ENCODE results near the gene SPPL2B.

SPPL2B gene

DNA sequence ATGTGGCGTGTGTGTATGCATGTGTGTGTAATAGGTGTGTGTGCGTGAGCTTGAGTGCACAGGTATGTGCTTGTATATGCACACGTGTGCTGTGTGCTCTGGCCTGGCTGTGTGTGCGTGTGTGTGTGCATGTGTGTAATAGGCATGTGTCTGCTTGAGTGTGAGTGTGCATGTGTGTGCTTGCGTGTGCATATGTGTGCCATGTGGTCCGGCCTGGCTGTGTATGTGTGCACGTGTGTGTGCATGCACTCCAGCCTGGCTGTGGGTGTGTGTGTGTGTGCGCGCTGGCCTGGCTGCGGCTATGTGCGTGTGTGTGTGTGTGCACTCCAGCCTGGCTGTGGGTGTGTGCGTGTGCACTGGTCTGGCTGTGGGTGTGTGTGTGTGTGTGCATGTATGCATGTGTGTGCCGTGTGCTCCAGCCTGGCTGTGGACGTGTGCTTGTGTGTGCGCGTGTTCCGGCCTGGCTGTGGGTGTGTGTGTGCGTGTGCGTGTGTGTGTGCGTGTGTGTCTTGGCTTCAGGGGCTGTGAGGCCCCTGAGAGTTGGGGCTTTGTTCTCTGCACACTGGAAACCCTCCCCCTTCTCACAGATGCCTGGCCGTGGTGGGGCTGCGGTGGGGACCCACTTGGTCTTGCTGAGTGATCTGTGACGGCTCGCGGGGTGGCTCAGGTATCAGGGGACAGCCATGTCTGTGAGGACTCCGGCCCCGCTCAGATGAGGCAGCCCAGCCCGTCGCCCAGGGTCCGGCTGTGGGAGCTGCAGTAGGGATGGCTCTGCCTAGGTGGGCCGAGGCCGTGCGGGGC, 8.2 kb downstream of the SPPL2B start:
- no peak for DNase-seq (ENCODE audit: low spot score)
- TF ChIP-seq CTCF (IDR thresholded peaks at IDR 0.05; ENCODE audit: extremely low read depth, missing control alignments) = no peak

GRCh38 chr19:2337329-2337707, 8.8 kb downstream of the SPPL2B start:
- DNase-seq (ENCODE audit: low spot score) = no peak
- TF ChIP-seq CTCF (IDR thresholded peaks at IDR 0.05; ENCODE audit: extremely low read depth, missing control alignments) = no peak

GRCh38 chr19:2338055-2338615, 9.7 kb downstream of the SPPL2B start:
- DNase-seq (ENCODE audit: low spot score) = no peak

DNA sequence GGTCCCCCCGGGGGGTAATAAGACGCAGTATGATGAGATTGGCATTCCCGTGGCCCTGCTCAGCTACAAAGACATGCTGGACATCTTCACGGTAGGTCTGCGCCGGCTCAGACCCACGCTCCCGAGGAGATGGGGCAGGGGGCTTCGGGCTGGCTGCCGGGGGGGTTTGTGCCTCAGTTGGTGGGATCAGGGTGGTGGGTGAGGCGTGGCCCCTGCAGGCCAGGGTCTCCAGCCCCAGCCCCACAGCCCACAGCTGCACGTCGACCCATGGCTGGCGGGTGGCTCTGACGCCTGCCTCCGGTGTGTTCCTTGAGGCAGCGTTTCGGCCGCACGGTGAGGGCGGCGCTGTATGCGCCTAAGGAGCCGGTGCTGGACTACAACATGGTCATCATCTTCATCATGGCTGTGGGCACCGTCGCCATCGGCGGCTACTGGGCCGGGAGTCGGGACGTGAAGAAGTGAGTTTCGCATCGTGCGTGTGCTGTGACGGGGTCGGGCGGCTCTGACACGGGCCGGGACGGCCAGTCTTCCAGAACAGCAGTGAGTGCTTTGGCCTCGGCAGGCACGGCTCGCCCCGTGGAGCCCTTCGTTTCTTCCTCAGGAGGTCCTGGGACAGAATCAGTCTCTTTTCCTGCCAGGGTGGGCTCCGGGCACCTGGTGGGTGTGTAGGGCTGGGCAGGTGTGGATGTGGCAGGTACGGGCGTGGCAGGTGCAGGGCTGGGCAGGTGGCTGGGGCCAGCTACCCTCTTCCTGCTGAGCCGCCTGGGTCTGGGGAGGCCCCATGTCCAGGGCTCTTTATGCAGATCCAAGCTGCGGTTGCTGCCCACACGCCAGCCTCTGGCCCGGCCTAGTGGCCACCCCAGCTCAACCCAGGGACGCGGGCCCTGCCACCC, 10.5 kb downstream of the SPPL2B start:
- no peak for TF ChIP-seq CTCF (IDR thresholded peaks at IDR 0.05; ENCODE audit: extremely low read depth, missing control alignments)
- no peak for DNase-seq (ENCODE audit: low spot score)

More at GRCh38 chr19:2338055-2338615, 9.7 kb downstream of the SPPL2B start:
- no peak for TF ChIP-seq CTCF (IDR thresholded peaks at IDR 0.05; ENCODE audit: extremely low read depth, missing control alignments)

DNA sequence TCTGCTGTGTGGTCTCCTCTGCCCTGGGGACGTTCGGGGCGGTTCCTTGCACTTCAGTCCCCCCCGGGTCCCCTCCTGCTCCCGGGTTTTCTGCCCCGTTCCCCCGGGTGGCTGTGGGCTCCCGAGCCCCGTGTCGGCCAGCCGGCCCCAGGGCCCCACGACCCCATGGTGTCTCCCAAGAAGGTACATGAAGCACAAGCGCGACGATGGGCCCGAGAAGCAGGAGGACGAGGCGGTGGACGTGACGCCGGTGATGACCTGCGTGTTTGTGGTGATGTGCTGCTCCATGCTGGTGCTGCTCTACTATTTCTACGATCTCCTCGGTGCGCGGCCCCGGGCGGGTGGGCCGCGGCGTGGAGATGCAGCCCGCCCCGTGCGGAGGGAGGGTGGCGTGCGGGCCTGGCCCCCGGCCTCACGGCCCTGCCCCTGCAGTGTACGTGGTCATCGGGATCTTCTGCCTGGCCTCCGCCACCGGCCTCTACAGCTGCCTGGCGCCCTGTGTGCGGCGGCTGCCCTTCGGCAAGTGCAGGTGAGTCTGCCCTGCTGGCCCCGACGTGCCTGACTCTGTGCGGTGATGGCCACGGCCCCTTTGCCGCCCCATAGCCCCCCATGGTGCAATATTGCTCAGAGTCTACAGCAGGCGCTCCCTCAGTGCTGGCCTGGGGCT, 11.3 kb downstream of the SPPL2B start:
- DNase-seq (ENCODE audit: low spot score) = no peak
- no peak for TF ChIP-seq CTCF (IDR thresholded peaks at IDR 0.05; ENCODE audit: extremely low read depth, missing control alignments)

GRCh38 chr19:2340496-2341243, 12.2 kb downstream of the SPPL2B start:
- no peak for TF ChIP-seq CTCF (IDR thresholded peaks at IDR 0.05; ENCODE audit: extremely low read depth, missing control alignments)
- no peak for DNase-seq (ENCODE audit: low spot score)

Measured in GM20000 (cell line).